GM13977 (cell line): ENCODE data around the gene HOPX.
"Not testable (repeated sequence)": the region's sequence is repeated elsewhere in the genome, so short reads cannot be mapped to it uniquely, and the experiment has no call there.

Experiments used
- DNase-seq: peaks from one replicate; pipeline ENCODE4 v3.0.0; 2012; ENCODE audit warnings: low spot score
- in situ Hi-C: fragments of 300-500 bp; cut with MboI; formaldehyde crosslinking; loops from one replicate; pipeline ENCODE4 v1.12.0; 2022; ENCODE audit warnings: low sequenced_read_pairs, low pct_unique_long_range_greater_than_20kb, mixed read lengths, inconsistent platforms; ENCODE audit not compliant: unreplicated experiment
- TF ChIP-seq, protein P1 (sequence below): IDR thresholded peaks from 2 replicates; pipeline ENCODE4 v1.5.1; 2012; ENCODE audit warnings: mild to moderate bottlenecking, control low read depth; ENCODE audit not compliant: insufficient read depth; ENCODE audit errors: extremely low read depth, missing control alignments

HOPX gene

DNA sequence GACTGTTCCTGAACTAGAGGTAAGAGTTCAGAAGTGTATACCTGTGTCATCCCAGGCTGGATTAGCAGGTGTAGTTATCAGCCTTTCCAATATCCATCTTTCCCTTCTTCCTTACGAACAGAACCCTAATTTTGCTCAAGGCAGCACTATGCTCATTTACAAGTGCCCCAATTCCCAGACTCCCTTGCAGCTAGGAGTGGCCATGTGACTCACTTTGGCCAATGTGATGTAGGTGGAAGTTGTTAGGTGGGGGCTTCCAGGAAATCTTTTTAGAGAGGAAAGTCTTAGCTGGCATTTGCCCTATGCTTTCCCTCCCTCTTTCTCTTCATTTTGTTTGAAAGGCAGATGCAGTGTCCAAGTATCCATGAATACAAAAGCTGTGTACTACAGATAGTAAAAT, 34.8 kb downstream of the HOPX start:
- in situ Hi-C loops, result no loop called here
- no peak for DNase-seq
- TF ChIP-seq, protein P1, sequence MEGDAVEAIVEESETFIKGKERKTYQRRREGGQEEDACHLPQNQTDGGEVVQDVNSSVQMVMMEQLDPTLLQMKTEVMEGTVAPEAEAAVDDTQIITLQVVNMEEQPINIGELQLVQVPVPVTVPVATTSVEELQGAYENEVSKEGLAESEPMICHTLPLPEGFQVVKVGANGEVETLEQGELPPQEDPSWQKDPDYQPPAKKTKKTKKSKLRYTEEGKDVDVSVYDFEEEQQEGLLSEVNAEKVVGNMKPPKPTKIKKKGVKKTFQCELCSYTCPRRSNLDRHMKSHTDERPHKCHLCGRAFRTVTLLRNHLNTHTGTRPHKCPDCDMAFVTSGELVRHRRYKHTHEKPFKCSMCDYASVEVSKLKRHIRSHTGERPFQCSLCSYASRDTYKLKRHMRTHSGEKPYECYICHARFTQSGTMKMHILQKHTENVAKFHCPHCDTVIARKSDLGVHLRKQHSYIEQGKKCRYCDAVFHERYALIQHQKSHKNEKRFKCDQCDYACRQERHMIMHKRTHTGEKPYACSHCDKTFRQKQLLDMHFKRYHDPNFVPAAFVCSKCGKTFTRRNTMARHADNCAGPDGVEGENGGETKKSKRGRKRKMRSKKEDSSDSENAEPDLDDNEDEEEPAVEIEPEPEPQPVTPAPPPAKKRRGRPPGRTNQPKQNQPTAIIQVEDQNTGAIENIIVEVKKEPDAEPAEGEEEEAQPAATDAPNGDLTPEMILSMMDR, result no peak

DNA sequence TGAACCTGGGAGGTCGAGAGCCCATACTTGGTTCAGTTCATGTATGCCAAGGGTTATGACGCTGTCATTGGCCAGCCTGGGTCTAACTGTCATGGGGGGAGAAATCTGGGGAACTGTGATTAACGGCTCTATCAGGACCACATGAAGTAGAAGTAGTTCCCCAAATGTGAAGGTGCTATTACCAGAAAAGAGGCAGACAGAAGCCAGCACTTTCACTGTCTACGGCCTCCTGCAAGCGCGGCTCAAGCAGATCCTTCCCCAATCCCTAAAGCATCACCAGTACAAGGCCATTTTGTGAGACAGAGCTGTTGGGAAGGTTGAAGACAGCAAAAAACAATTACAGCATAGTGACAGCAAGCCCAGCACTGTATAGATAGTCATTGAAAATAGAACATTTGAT, 37.5 kb downstream of the HOPX start:
- DNase-seq, result no peak
- in situ Hi-C loops, result no loop called here
- TF ChIP-seq, protein P1, result no peak

DNA sequence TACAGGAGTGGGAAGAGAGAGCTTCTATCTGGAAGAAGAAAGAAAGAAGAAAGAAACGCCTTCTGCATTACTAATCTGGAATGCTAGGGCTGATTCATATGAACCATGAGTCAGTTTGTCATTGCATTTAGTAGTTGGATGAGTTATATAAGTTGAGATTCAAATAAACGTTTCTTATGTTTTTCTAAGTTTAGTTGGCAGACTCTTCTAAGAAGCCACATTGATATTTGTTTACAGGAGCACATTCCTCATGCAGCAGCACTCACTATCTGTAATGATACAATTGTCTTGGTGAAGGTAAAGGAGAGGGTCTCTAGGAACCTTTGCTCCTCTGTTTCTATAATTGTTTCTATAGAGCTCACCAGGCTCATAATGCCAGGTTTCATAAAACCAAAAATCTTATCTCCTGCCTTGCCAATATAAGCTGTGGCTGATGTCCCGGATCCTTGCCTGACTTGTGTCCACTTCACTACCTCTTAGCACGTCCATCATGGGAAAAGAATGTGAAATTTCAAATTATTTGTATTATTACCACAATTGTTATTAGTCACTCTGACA, 39.5 kb downstream of the HOPX start:
- DNase-seq, result no peak
- TF ChIP-seq, protein P1, result no peak
- in situ Hi-C loops, result no loop called here

DNA sequence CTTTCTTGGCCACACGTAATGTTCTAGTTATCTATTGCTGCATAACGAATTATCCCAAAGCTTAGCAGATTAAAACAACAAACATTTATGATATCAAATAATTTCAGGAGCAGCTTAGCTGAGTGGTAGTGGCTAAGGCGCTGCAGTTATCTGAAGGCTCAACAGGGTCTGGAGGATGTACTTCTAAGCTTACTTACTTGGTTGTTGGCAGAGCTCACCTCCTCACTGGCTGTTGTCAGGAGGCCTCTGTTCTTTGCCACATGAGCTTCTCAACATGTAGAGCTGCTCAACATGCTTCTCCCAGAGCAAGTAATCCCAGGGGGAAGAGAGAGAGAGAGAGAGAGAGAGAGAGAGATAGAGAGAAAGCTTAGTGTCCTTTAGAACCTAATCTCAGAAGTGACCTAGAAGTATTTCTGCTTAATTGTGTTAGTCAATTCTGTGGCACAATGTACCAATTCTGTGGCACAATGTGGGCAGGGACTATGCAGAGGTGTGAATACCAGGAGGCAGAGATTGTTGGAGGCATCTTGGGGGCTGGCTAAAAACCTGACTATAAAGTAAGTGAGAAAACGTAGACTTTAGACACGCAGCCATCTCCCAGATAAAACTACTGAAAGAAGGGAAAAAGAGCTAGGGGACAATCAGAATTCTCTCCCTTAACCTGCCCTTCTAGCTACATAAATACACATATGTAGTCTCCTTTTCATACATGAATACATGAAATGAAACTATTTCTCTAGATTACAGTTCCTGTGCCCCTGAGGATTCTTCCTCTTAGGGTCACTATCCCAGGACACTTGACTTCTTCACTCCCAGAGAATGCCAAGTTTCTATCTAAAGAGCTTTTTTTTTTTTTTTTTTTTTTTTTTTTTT, 40.2 kb downstream of the HOPX start:
- in situ Hi-C loops, result no loop called here
- TF ChIP-seq, protein P1, result no peak
- no peak for DNase-seq

DNA sequence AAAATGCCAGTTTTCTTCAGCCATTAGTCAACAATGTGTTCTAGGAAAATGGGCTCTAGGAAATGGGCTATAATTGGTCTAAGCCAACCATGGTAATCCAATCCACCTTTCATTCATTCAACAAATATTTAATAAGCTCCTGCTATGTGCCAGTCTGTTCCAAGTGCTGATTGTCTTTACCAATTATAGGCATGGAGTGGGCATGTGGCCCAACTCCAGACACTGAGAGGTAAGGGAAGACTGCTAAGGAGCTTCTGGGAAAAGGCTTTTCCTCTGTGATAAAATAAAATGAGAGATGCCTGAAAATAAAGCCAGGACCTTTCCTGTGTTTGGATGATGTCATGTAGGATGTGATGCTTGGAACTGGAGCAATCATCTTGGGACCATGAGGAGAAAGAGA, 43.3 kb downstream of the HOPX start:
- no peak for DNase-seq
- in situ Hi-C loops, result no loop called here
- TF ChIP-seq, protein P1, result no peak

DNA sequence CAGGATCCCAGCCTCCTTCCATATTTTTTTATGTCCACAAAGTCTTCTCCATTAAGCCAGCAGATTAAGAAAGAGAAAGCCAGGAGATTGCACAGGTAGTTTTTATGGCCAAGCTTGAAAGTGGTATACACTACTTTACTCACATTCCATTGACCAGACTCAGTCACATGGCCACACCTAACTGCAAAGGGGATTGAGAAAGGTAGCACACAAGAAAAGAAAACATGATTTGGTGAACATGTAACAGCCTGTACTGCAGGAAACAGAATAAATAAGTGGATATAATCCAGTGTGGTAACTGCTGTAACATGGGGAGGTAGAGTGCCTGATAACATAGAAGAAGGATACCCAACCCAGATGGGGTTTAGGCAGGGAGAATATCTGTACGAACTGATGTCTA, 43.9 kb downstream of the HOPX start:
- TF ChIP-seq, protein P1, result no peak
- in situ Hi-C loops, result no loop called here
- no peak for DNase-seq

DNA sequence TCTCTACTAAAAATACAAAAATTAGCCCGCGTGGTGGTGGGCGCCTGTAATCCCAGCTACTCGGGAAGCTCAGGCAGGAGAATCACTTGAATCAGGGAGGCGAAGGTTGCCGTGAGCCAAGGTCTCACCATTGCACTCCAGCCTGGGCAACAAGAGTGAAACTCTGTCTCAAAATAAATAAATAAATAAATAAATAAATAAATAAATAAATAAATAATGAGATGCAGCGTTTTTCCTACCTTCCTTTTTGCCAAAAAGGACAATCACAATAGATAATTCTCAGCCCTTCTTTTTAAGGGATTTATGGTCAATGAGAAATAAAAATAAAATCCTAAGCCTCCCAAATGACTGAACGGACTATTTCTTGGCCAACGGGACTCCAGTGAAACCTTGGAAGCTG, 46.1 kb downstream of the HOPX start:
- in situ Hi-C loops, DNase-seq: not testable (repeated sequence)
